NT2/D1 (cell line): ENCODE data around the gene CNDP1.

Experiments used
- YY1 ChIP-seq: IDR thresholded peaks from 2 replicates; pipeline ENCODE4 v1.6.1; 2011; ENCODE audit not compliant: insufficient read length, insufficient read depth
- ZNF274 ChIP-seq: IDR thresholded peaks from 2 replicates; pipeline ENCODE4 v1.6.1; 2011; ENCODE audit warnings: mild to moderate bottlenecking, low read depth, low read length

- TF ChIP-seq ZNF274 = no peak
- no peak for TF ChIP-seq YY1
Measured at GRCh38 chr18:74579496-74580065, 45.3 kb downstream of the CNDP1 start.
